Mucosa of stomach (tissue), 1 donor: ENCODE results near the gene RNASET2.

Experiments used
- H3K27me3 ChIP-seq: one replicate; pipeline ENCODE4 v1.7.0; 2013; ENCODE audit warnings: mild to moderate bottlenecking, low read length; ENCODE audit not compliant: control insufficient read depth, insufficient read depth
- H3K36me3 ChIP-seq: one replicate; pipeline ENCODE4 v1.7.0; 2013; ENCODE audit warnings: low read length; ENCODE audit not compliant: control insufficient read depth, insufficient read depth
- H3K4me1 ChIP-seq: one replicate; pipeline ENCODE4 v1.7.0; 2013; ENCODE audit warnings: mild to moderate bottlenecking, low read length; ENCODE audit not compliant: control insufficient read depth, insufficient read depth
- H3K4me3 ChIP-seq: one replicate; pipeline ENCODE4 v1.7.0; 2013; ENCODE audit warnings: low read length
- H3K9ac ChIP-seq: one replicate; pipeline ENCODE4 v1.7.0; 2013; ENCODE audit warnings: mild to moderate bottlenecking, low read length, moderate library complexity
- H3K9me3 ChIP-seq: one replicate; pipeline ENCODE4 v1.7.0; 2013; ENCODE audit warnings: mild to moderate bottlenecking, low read length, moderate library complexity; ENCODE audit not compliant: control insufficient read depth
- donor health status: Pancreatic carcinoma.

RNASET2 gene

DNA sequence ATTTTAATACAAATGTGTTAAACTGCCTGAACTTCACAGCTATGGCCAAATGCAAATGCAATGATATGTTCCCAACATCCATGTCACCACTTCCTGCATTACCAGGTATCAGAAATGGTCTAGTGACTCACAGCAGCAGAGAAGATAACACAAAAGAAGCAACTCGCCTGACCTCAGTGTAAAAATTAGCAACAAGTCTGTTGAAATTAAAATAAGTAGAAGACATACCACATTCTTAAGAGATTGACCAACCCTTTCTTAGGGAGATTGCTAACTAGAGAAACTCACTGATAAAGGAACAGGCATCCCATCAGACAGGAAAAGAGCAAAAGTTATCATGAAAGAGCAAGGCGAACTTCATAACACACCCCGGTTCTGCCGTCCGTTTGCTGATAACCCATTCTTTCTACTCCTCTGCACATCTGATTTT, 45.1 kb downstream of the RNASET2 start:
- Histone ChIP-seq H3K9me3 (no peaks in the 10 kb centered on the region), H3K27me3 (no peaks in the 10 kb centered on the region), H3K36me3 (no peaks in the 10 kb centered on the region), H3K4me1 (no peaks in the 10 kb centered on the region), H3K4me3 (no peak overlapping the region), H3K9ac (no peak overlapping the region)

GRCh38 chr6:166910601-166911000, 45.7 kb downstream of the RNASET2 start:
- Histone ChIP-seq H3K4me1 (no peaks in the 10 kb centered on the region), H3K9me3 (no peaks in the 10 kb centered on the region), H3K9ac (no peak overlapping the region), H3K4me3 (no peak overlapping the region), H3K27me3 (no peaks in the 10 kb centered on the region), H3K36me3 (no peaks in the 10 kb centered on the region)

DNA sequence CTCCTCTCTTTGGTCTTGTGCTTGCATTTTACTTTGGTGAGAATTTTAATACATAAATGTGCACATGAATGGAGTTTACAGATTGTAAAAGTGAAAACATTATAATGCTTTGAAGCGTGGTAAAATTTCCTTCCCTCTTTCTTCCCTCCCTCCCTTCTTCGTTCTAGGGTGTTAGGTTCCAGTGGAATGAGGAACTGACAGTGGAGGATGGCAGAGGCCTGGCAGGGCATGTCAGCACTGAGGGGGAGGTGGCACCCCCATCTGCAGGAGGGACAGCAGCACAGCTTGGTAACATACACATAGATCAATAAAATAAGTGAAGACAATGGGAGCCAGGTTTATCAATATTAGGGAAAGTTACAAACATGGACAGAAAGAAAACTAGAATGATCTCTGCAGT, 47.5 kb downstream of the RNASET2 start:
- no peaks in the 10 kb centered on the region for H3K36me3 ChIP-seq
- no peak overlapping the region for H3K9ac ChIP-seq
- H3K4me1 ChIP-seq = no peaks in the 10 kb centered on the region
- H3K9me3 ChIP-seq = no peaks in the 10 kb centered on the region
- H3K27me3 ChIP-seq = no peaks in the 10 kb centered on the region
- no peak overlapping the region for H3K4me3 ChIP-seq

DNA sequence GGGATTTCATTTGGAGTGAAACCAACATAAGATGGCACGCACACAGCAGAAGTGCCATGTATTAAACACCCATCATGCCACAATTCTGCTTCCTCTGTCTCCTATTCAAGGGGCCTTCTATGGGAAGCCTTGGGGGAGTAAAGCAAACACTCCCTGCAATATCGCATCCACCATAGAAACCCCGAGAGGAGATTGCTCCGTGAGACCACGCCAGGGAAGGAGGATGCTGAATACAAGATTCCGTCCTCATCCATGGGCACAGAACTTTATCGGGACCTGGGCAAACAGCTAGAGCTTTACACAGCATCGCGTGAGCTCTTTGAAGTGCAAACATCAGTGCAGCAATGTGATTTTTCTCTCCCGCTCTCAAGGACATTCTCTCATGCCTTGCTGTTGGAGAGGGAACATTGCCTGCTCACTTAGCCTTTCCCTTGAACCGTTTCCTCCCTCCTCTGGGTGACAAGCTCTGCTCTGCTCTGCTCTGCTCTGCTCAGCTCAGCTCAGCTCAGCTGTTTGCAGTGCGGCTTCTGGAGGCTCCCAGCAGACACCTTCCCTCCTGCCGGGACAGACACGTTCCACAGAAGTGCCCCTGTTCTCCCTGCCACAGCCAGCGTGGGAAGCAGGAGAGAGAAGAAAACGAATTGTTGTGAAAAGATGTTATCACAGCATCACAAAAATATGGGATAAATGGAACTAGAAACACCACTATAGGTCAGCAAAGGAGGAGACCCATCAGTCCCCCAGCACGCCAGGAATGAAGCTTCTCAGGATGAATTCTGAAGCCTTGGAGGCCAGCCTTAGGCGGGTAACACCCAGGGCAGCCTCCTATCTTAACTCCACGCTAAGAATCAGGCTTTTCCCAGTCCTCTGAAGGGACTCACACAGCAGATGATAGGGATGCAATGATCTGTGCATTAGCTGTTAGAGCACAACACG, 48.2 kb downstream of the RNASET2 start:
- no peaks in the 10 kb centered on the region for H3K27me3 ChIP-seq
- no peaks in the 10 kb centered on the region for H3K4me1 ChIP-seq
- no peaks in the 10 kb centered on the region for H3K36me3 ChIP-seq
- no peak overlapping the region for H3K4me3 ChIP-seq
- no peak overlapping the region for H3K9ac ChIP-seq
- no peaks in the 10 kb centered on the region for H3K9me3 ChIP-seq

DNA sequence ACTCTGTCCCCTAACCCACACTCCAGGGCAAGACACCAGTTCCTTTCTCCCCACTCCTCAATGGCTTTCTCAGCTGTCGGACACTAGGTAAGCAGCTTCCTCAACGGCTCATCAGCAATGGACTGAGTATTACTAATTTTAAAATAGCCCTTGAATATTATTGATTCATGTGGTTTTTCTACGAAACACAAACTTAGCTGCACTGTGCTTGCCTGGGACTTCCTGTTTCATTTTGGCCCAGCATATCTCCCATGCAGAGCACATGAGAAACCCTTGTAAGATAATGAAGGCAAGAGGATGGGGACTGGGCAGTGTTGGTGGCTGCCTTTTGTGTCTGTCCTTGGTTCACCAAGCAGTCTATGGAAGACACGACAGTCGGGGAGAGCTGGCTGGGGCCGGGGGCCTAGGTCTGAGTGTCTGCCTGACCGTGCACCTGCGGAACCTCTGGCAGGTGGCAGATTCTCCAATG, 48.9 kb downstream of the RNASET2 start:
- Histone ChIP-seq H3K4me1 (no peaks in the 10 kb centered on the region), H3K27me3 (no peaks in the 10 kb centered on the region), H3K36me3 (no peaks in the 10 kb centered on the region), H3K9ac (no peak overlapping the region), H3K4me3 (no peak overlapping the region), H3K9me3 (no peaks in the 10 kb centered on the region)

GRCh38 chr6:166906376-166907044, 49.8 kb downstream of the RNASET2 start:
- no peak overlapping the region for H3K4me3 ChIP-seq
- H3K36me3 ChIP-seq = no peaks in the 10 kb centered on the region
- H3K9ac ChIP-seq = no peak overlapping the region
- H3K4me1 ChIP-seq = no peaks in the 10 kb centered on the region
- no peaks in the 10 kb centered on the region for H3K9me3 ChIP-seq
- H3K27me3 ChIP-seq = no peaks in the 10 kb centered on the region

DNA sequence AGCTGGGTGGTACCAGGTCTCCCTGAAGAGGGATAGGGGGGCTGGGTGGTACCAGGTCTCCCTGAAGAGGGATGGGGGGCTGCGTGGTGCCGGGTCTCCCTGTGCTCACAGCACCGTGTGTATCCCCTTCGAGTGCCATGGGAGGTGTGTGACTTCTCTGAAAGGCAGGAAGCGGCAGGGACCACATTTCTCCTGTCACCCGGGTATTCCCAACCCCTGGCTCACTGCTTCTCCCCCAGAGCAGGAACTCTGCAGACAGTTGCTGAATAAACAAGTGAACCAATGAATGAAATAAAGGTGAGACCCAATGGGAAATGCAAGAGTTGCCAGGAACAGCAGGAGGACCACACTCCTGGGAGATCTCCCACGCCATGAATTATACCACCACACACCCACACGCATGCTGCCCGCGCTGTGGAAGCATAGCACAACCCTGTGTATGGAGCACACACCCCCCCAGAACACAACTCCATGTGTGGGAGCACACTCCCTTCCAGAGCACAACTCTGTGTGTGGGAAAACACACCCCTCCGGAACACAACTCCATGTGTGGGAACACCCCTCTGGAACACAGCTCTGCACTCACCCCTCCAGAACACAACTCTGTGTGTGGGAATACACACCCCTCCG, 50.7 kb downstream of the RNASET2 start:
- Histone ChIP-seq H3K27me3 (no peaks in the 10 kb centered on the region), H3K9me3 (no peaks in the 10 kb centered on the region), H3K4me1 (no peaks in the 10 kb centered on the region), H3K4me3 (no peak overlapping the region), H3K36me3 (no peaks in the 10 kb centered on the region), H3K9ac (no peak overlapping the region)

- no peaks in the 10 kb centered on the region for H3K27me3 ChIP-seq
- H3K36me3 ChIP-seq = no peaks in the 10 kb centered on the region
- H3K9ac ChIP-seq = no peak overlapping the region
- H3K4me3 ChIP-seq = no peak overlapping the region
- H3K9me3 ChIP-seq = no peaks in the 10 kb centered on the region
- no peaks in the 10 kb centered on the region for H3K4me1 ChIP-seq
Measured at GRCh38 chr6:166905013-166905412, 51.3 kb downstream of the RNASET2 start.

GRCh38 chr6:166904101-166904746, 52.1 kb downstream of the RNASET2 start:
- Histone ChIP-seq H3K9me3 (no peaks in the 10 kb centered on the region), H3K36me3 (no peaks in the 10 kb centered on the region), H3K9ac (no peak overlapping the region), H3K27me3 (no peaks in the 10 kb centered on the region), H3K4me1 (no peaks in the 10 kb centered on the region), H3K4me3 (no peak overlapping the region)

- no peaks in the 10 kb centered on the region for H3K9me3 ChIP-seq
- no peak overlapping the region for H3K4me3 ChIP-seq
- H3K27me3 ChIP-seq = no peaks in the 10 kb centered on the region
- H3K4me1 ChIP-seq = no peaks in the 10 kb centered on the region
- H3K36me3 ChIP-seq = no peaks in the 10 kb centered on the region
- no peak overlapping the region for H3K9ac ChIP-seq
Measured at GRCh38 chr6:166903500-166903899, 52.9 kb downstream of the RNASET2 start.

DNA sequence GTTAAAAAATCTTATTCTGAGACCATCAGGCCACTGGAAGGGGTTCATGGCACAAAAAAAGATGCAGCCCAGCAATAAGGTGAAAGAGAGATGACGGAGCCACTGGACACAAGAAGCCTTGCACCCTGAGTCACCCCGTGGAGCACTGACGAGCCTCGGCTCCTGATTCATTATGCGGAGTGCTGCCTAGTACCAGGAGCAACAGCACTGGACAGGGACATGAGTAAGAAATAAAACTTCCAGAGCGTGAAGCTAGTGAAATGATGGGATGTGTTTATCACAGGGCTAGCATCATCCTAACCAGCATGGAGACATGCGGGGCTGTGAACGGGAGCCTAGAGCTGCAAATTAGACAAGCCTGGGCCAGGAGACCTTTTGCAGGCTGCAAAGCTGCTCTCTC, 53.3 kb downstream of the RNASET2 start:
- no peaks in the 10 kb centered on the region for H3K36me3 ChIP-seq
- no peak overlapping the region for H3K9ac ChIP-seq
- no peak overlapping the region for H3K4me3 ChIP-seq
- no peaks in the 10 kb centered on the region for H3K9me3 ChIP-seq
- H3K27me3 ChIP-seq = no peaks in the 10 kb centered on the region
- H3K4me1 ChIP-seq = no peaks in the 10 kb centered on the region
